Adipocyte (in vitro differentiated cells): ENCODE measurements around the gene MRPS15.
A peak's percentile ranks its signal among the peaks of the same experiment; 100 is the strongest.

Experiments
- DNase-seq: peaks from one replicate; pipeline ENCODE4 v3.0.0-alpha.2; 2015; ENCODE audit warnings: low read depth
- H3K27me3 ChIP-seq: replicated peaks from 2 replicates; pipeline ENCODE4 v1.7.0; 2013; ENCODE audit warnings: mild to moderate bottlenecking, low read length, moderate library complexity; ENCODE audit not compliant: control insufficient read depth, insufficient read depth
- H3K36me3 ChIP-seq: 2 replicates; pipeline ENCODE4 v1.7.0; 2013; ENCODE audit warnings: low read length, mild to moderate bottlenecking, moderate library complexity; ENCODE audit not compliant: control insufficient read depth, insufficient read depth, severe bottlenecking
- H3K4me1 ChIP-seq: 2 replicates; pipeline ENCODE4 v1.7.0; 2013; ENCODE audit warnings: mild to moderate bottlenecking, low read length, moderate library complexity; ENCODE audit not compliant: control insufficient read depth, insufficient read depth
- H3K4me3 ChIP-seq: 2 replicates; pipeline ENCODE4 v1.7.0; 2013; ENCODE audit warnings: mild to moderate bottlenecking, low read length, moderate library complexity
- H3K9ac ChIP-seq: 2 replicates; pipeline ENCODE4 v1.7.0; 2013; ENCODE audit warnings: mild to moderate bottlenecking, low read length, moderate library complexity
- H3K9me3 ChIP-seq: 2 replicates; pipeline ENCODE4 v1.7.0; 2013; ENCODE audit warnings: mild to moderate bottlenecking, low read length, moderate library complexity; ENCODE audit not compliant: control insufficient read depth

The MRPS15 gene

DNA sequence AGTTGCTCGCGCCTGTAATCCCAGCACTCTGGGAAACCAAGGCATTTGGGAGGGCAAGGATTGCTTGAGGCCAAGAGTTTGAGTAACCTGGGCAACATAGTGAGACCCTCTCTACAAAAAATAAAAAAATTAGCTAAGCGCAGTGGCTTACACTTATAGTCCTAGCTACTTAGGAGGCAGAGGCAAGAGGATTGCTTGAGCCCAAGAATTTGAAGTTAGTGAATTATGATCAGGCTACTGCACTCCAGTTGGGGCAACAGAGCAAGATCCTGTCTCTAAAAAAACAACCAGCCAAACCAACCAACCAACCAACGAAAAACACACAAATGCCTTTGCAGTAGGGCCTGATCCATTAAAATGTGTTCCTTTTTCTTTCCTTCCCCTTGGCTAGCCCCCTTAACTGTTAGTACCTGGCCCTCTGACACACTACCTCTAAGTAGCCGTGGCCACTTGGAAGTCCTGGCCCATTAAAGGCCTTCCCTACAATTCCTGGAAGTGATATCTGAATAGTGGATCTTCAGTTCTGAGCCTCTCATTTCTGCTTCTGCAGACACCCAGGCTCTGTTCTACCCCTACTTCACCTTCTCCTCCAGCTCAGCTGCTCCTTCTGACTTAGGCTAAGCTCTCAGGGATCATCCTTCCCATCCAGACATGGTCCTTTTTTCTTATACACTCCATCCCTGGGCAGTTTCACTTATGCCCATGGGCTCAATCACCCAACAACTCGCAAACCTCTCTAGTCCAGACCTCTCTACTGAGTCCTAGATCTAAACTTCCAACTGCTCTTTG lies 10.4 kb downstream of the MRPS15 start:
- Histone ChIP-seq H3K4me1 (peaks cover 17% of the 10 kb centered on the region), H3K36me3 (peaks cover 42% of the 10 kb centered on the region), H3K9me3 (no peaks in the 10 kb centered on the region)

DNA sequence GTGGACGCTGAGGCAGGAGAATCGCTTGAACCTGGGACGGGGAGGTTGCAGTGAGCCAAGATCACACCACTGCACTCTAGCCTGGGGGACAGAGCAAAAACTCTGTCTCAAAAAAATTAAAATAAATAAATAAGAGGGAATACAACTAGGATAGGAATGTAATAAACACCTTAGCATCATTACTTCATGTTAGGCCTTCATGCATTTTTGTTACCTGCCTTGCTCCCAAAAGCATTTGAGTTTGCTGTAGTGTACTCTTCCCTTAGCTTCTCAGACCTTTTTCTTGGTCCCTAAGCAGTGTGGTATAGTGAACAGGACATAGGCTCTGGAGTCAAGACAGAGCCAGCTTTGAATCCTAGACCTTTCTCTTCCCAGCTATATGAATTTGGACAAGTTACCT lies 11.1 kb downstream of the MRPS15 start:
- Histone ChIP-seq H3K4me3 (no peak overlapping the region), H3K36me3 (peaks cover 36% of the 10 kb centered on the region), H3K4me1 (peaks cover 22% of the 10 kb centered on the region), H3K27me3 (no peaks in the 10 kb centered on the region), H3K9ac (no peak overlapping the region), H3K9me3 (no peaks in the 10 kb centered on the region)
- DNase-seq, result no peak

More for the DNA sequence above, 10.4 kb downstream of the MRPS15 start:
- no peak overlapping the region for H3K9ac ChIP-seq
- no peaks in the 10 kb centered on the region for H3K27me3 ChIP-seq
- no peak for DNase-seq
- no peak overlapping the region for H3K4me3 ChIP-seq

DNA sequence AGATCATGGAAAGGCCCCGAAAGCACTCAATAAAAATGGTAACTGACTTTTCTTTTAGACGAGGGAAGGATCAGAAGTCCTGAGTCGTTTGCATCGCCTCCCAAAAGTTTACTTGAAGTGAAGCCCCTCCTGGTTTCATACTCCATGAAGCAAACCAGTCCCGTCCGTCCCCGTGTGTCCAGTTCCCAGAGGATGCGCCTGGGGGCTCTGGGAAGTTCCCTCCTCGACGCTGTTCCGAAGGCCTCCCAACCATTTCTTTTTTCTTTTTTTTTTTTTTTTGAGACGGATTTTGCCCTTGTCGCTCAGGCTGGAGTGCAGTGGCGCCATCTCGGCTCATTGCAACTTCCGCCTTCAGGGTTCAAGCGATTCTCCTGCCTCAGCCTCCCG lies 13.3 kb downstream of the MRPS15 start:
- Histone ChIP-seq H3K4me3 (peak overlapping the region; percentile 91), H3K4me1 (peaks cover 19% of the 10 kb centered on the region)

DNA sequence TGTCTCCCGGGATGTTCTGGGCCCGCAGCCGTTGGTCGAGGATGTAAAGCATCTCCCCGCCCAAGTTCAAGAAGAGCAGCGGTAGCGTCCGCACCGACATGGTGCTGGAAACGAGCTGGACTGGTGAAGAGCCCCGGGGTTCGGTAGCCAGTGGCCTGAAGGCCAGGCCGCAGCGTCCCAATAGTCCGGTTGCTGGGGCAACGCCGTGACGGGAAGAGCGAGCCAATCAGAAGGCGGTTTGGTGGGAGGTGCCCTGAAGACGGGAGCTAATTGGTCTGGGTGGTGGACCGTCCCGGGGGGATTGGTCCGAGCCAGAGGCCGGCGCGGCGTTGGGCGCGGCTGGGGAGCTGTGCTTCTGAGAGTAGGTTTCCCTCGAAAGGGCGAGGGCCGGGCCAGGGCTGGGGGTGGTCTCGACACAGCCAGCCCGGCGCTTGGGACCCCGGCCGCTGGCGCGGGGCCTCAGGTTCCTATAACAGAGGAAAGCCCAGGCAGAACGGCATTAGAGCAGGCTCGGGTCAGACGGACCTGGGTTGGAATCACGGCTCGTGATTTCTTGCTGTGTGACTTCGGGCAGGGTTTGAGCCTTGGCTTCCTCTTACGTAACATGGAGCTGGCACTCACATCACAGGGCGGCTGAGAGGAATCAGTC lies 13.8 kb downstream of the MRPS15 start, which contains the start of gene OSCP1:
Gene OSCP1 (minus strand): TSS at position 182 of the 649 bp plus-strand sequence. CDS start 82 bp downstream, at position 100.
- H3K36me3 ChIP-seq, result peaks cover 12% of the 10 kb centered on the region
- peaks cover 15% of the 10 kb centered on the region for H3K4me1 ChIP-seq
- peak within 1 kb of the TSS; percentile 94 for H3K9ac ChIP-seq
- peak within 1 kb of the TSS; percentile 91 for H3K4me3 ChIP-seq
- peak; percentile 98 for DNase-seq
- H3K27me3 ChIP-seq, result no peaks in the 10 kb centered on the region
- no peaks in the 10 kb centered on the region for H3K9me3 ChIP-seq

More for the DNA sequence above, 13.3 kb downstream of the MRPS15 start:
- H3K27me3 ChIP-seq, result no peaks in the 10 kb centered on the region
- peaks cover 17% of the 10 kb centered on the region for H3K36me3 ChIP-seq
- H3K9ac ChIP-seq, result peak overlapping the region; percentile 94
- no peaks in the 10 kb centered on the region for H3K9me3 ChIP-seq
- no peak for DNase-seq

DNA sequence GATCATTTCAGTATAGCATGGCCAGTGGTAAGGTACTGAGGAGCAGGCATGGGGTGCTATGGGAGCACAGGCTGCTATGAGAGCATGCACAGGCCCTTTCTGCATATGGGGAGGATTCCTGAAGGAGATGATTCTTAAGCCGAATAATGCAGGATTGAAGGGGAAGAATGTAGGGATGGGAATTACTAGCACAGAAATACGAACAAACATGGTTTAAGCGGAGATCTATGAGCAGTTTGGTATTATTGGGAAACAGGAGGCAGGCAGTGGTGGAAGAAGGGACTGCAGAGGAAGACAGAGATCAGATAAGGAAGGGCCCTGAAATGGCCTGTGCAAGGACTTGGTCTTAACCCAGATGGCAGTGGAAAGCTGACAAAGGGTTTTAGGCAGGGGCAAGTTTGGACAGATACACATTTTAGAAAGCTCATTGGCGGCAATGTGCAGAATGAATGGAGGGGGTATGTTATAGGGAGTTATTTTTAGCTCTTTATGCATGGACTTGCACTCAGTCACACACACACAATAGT lies 15.6 kb downstream of the MRPS15 start:
- Histone ChIP-seq H3K27me3 (no peaks in the 10 kb centered on the region), H3K36me3 (no peaks in the 10 kb centered on the region), H3K4me1 (peaks cover 23% of the 10 kb centered on the region), H3K9ac (no peak overlapping the region), H3K4me3 (no peak overlapping the region), H3K9me3 (no peaks in the 10 kb centered on the region)
- DNase-seq, result no peak

DNA sequence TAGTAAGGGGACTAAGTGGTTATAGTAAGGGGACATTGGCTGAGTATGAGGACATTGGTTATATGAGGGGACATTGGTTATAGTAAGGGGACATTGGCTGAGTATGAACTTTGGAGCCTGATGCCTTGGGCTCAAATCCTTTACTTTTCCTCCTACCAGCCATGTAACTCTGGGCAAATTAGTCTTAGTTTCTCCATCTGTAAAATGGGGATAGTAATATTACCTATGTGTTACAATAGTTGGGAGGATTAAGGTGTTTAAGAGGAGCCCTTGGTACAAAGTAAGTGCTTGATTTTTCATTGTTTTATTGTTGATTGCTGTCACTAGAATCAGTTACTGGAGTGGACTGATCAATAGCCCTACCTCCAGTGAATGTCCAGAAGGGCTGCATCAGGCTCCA lies 16.7 kb downstream of the MRPS15 start:
- Histone ChIP-seq H3K9me3 (no peaks in the 10 kb centered on the region), H3K4me3 (no peak overlapping the region), H3K9ac (no peak overlapping the region)

DNA sequence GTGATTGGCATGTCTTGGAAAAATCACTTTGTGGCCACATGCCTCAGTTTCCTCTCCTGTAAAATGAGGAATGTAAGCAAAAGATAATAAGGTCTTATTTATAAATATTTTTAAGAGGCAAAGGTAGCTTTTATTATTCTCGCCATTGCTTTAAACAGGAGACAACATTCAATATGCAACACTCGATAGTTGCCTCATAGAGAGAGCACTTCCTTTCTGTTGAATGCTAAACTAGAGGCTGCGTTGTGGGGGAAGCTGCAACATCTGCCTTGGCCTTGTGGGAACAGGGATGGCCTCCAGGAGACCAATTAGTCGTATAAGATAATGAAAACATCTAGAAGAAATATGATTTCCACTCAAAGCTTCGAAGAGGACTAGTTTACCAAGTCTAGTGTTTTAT lies 17.4 kb downstream of the MRPS15 start:
- Histone ChIP-seq H3K9me3 (no peaks in the 10 kb centered on the region), H3K4me1 (peaks cover 38% of the 10 kb centered on the region), H3K27me3 (no peaks in the 10 kb centered on the region), H3K4me3 (no peak overlapping the region), H3K9ac (no peak overlapping the region), H3K36me3 (no peaks in the 10 kb centered on the region)
- no peak for DNase-seq

More for the DNA sequence above, 16.7 kb downstream of the MRPS15 start:
- Histone ChIP-seq H3K4me1 (peaks cover 32% of the 10 kb centered on the region), H3K36me3 (no peaks in the 10 kb centered on the region), H3K27me3 (no peaks in the 10 kb centered on the region)
- no peak for DNase-seq

DNA sequence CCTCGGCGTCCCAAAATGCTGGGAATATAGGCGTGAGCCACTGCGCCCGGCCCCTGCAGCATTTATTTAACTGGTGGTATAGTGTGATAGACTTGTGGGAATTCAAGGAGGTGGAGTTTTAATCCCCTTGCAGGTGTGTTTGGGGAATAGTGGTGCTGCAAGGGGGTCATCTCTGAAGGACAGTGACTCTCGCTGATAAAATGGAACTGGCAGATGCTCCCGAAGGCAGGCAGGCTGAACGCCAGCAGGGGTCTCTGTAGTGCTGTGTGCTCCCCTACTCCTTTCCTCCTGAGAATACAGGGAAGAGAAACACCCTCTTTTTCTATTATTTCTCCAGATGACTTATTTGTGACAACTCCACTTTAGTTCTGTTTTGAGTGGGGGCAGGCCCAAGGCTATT lies 17.9 kb downstream of the MRPS15 start:
- Histone ChIP-seq H3K9me3 (no peaks in the 10 kb centered on the region), H3K9ac (no peak overlapping the region), H3K4me1 (peaks cover 38% of the 10 kb centered on the region), H3K36me3 (no peaks in the 10 kb centered on the region), H3K27me3 (no peaks in the 10 kb centered on the region), H3K4me3 (no peak overlapping the region)
- DNase-seq, result no peak

DNA sequence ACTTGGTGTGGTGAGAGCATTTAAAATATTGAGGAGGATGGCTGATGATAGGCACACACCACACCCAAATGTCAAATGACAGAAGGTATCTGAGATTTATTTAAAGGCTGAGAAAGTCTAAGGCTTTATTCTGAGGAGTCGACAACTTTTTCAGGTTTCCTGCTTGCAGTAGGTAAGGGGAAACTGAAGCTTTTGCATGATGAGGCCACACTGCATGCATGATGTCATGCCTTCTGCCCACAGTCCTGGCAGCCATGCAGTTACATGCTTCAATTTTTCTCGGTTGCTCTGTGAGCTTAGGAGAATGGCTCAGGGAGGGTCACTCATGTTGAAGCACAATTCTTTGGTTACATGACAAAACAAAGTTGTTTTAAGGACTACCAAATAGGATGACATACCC lies 20.9 kb downstream of the MRPS15 start:
- H3K27me3 ChIP-seq, result no peaks in the 10 kb centered on the region
- H3K4me3 ChIP-seq, result no peak overlapping the region
- no peak overlapping the region for H3K9ac ChIP-seq
- peaks cover 5% of the 10 kb centered on the region for H3K36me3 ChIP-seq
- H3K4me1 ChIP-seq, result peaks cover 35% of the 10 kb centered on the region
- no peaks in the 10 kb centered on the region for H3K9me3 ChIP-seq
- DNase-seq, result no peak

DNA sequence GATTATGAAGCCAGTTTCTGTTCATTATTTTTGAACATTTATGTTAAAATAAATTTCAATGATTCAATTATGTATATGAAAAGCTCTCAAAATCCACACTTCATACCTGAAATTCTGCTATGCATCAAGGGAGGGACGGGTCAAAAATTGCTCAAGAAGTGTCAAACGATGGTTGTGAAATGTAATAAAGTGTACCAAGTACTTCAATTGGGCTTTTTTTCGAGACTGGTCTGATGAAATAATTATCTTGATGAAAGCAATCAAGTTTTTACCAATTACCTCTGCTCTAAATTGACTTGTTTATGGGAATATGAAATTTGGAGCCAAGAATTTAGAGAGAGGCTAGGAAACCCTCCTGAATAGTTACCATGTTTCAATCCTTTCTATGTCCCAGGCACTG lies 21.8 kb downstream of the MRPS15 start:
- no peaks in the 10 kb centered on the region for H3K9me3 ChIP-seq
- H3K36me3 ChIP-seq, result peaks cover 11% of the 10 kb centered on the region
- no peaks in the 10 kb centered on the region for H3K27me3 ChIP-seq
- H3K9ac ChIP-seq, result no peak overlapping the region
- peaks cover 35% of the 10 kb centered on the region for H3K4me1 ChIP-seq
- DNase-seq, result peak; percentile 45
- H3K4me3 ChIP-seq, result no peak overlapping the region

DNA sequence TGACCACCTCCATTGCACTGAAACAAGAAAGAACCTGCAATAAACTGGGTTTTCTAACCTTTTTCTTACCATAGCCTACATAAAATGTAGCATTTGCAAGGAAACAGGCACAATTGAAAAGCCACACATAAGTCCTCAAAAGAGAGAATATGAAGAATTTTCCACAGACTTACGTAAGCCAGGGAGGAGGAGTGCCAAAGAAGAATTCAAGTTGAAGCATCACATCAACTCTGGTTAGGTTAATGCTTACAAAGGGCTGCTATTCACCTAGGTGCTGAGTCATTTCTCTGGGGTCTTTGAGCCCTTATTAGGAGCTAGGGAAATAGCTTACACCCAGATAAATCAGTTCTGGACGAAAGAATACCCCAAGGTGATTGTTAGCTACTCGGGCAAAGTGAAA lies 23.5 kb downstream of the MRPS15 start:
- Histone ChIP-seq H3K27me3 (no peaks in the 10 kb centered on the region), H3K36me3 (peaks cover 17% of the 10 kb centered on the region), H3K4me1 (peaks cover 35% of the 10 kb centered on the region), H3K9me3 (no peaks in the 10 kb centered on the region), H3K4me3 (no peak overlapping the region), H3K9ac (no peak overlapping the region)
- peak; percentile 12 for DNase-seq
